Cardiac muscle cell (in vitro differentiated cells and primary cell): ENCODE results near the gene EMILIN2. TPM values are rescaled to one million over a fixed set of nuclear protein-coding genes. Genes with fewer than 3 reads are reported as not detected.
A peak's percentile ranks its signal among the peaks of the same experiment; 100 is the strongest.
"Not testable (repeated sequence)": the region's sequence is repeated elsewhere in the genome, so short reads cannot be mapped to it uniquely, and the experiment has no call there.

Source experiments
- DNase-seq, 2 donors: peaks; one replicate each; pipeline versions ENCODE4 v3.0.0 to v3.0.0-alpha.2; 2010 to 2017; ENCODE audit warnings: low read depth in 1 of 2, low spot score in 1 of 2
- H3K27ac ChIP-seq: fragments of 200-600 bp; sonication (generic); 2 replicates; pipeline ENCODE4 v1.5.1; 2016
- H3K27me3 ChIP-seq: fragments of 200-600 bp; sonication (generic); 2 replicates; pipeline ENCODE4 v1.6.0; 2016; ENCODE audit warnings: control low read depth
- H3K36me3 ChIP-seq: fragments of 200-600 bp; sonication (generic); 2 replicates; pipeline ENCODE4 v1.5.1; 2016; ENCODE audit warnings: control low read depth
- H3K4me1 ChIP-seq: fragments of 200-600 bp; sonication (generic); 2 replicates; pipeline ENCODE4 v1.8.1; 2017; ENCODE audit warnings: low read depth, mild to moderate bottlenecking, mixed run types
- H3K4me3 ChIP-seq: fragments of 200-600 bp; sonication (generic); 2 replicates; pipeline ENCODE4 v1.5.1; 2016; ENCODE audit warnings: mild to moderate bottlenecking
- H3K9me3 ChIP-seq: fragments of 200-600 bp; sonication (generic); 2 replicates; pipeline ENCODE4 v1.5.1; 2017; ENCODE audit warnings: low read depth, mild to moderate bottlenecking, control low read depth
- CTCF ChIP-seq: IDR thresholded peaks from 2 replicates; pipeline ENCODE4 v1.5.1; 2012; ENCODE audit warnings: low read depth, mild to moderate bottlenecking, low read length
- polyA plus RNA-seq: library from polyadenylated mRNA; unstranded; fragments of >200 nt; fragmentation: Nextera tagmentation; extraction: Ambion mirVana; gene quantifications from 2 replicates; pipeline ENCODE4 v1.2.1, GENCODE V29; 2016
- total RNA-seq: library from RNA; depleted of rRNA; stranded (reverse); fragments of >200 nt; gene quantifications from 2 replicates; pipeline ENCODE4 v1.2.3, GENCODE V29; 2016

The EMILIN2 gene
- total RNA-seq (75.9 and 134 TPM in 2 replicates), polyA plus RNA-seq (96.8 and 116 TPM in 2 replicates)

GRCh38 chr18:2846636-2847316 is at the start of gene EMILIN2:
EMILIN2 (plus strand) TSS chr18:2847006; CDS start chr18:2847189, 183 bp downstream.
- no peak for TF ChIP-seq CTCF
- no peaks in the 10 kb centered on the region for H3K36me3 ChIP-seq
- no peaks in the 10 kb centered on the region for H3K27me3 ChIP-seq
- no peaks in the 10 kb centered on the region for H3K9me3 ChIP-seq
- peak within 1 kb of the TSS; percentile 71 for H3K4me3 ChIP-seq
- DNase-seq: peak; percentile 73 to 78
- peaks cover 17% of the 10 kb centered on the region for H3K4me1 ChIP-seq
- peak within 1 kb of the TSS; percentile 94 for H3K27ac ChIP-seq

- Histone ChIP-seq H3K36me3 (peaks cover 30% of the 10 kb centered on the region), H3K27me3 (no peaks in the 10 kb centered on the region)
Observed at GRCh38 chr18:2797951-2798350, 48.9 kb upstream of the EMILIN2 start.

DNA sequence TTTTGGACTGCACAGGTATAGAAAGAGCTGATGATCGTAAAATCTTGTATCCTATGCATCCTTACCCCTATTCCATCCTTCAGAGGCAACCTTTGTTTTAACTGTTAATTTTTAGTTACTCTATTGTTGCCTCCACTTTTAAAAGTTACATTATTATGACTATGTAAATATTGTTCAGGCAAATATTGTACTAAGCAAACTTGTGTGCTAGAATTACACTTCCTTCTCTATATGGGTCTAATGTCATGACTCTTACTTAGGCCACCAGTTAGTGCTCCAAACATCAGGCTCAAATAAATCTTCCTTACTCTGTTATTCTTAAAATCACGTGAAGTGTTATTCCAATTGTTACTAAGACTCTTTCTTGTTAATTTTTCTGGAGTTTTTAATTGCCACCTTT is 47.4 kb upstream of the EMILIN2 start:
- H3K36me3 ChIP-seq: peaks cover 34% of the 10 kb centered on the region
- H3K27me3 ChIP-seq: no peaks in the 10 kb centered on the region
- peak overlapping the region; percentile 8 for H3K27ac ChIP-seq

More at GRCh38 chr18:2797951-2798350, 48.9 kb upstream of the EMILIN2 start:
- Histone ChIP-seq H3K27ac (no peak overlapping the region), H3K4me1 (no peaks in the 10 kb centered on the region), H3K4me3 (no peak overlapping the region), H3K9me3 (no peaks in the 10 kb centered on the region)
- DNase-seq: no peak
- no peak for TF ChIP-seq CTCF

GRCh38 chr18:2805970-2806943 is 40.5 kb upstream of the EMILIN2 start:
- Histone ChIP-seq H3K4me1 (no peaks in the 10 kb centered on the region), H3K27me3 (no peaks in the 10 kb centered on the region), H3K27ac (peak overlapping the region; percentile 71), H3K4me3 (no peak overlapping the region), H3K36me3 (peaks cover 9% of the 10 kb centered on the region), H3K9me3 (no peaks in the 10 kb centered on the region)
- TF ChIP-seq CTCF: no peak
- peak in 1 of 2 donors; percentile 27 for DNase-seq

More for the DNA sequence above, 47.4 kb upstream of the EMILIN2 start:
- H3K4me1 ChIP-seq: no peaks in the 10 kb centered on the region
- DNase-seq: no peak
- H3K4me3 ChIP-seq: no peak overlapping the region
- no peaks in the 10 kb centered on the region for H3K9me3 ChIP-seq
- no peak for TF ChIP-seq CTCF

GRCh38 chr18:2808640-2809039 is 38.2 kb upstream of the EMILIN2 start:
- not testable (repeated sequence) for H3K4me3 ChIP-seq, H3K27ac ChIP-seq, DNase-seq, H3K27me3 ChIP-seq, H3K9me3 ChIP-seq, H3K4me1 ChIP-seq, H3K36me3 ChIP-seq

- H3K4me1 ChIP-seq, H3K36me3 ChIP-seq, DNase-seq, H3K27me3 ChIP-seq, H3K4me3 ChIP-seq, H3K9me3 ChIP-seq, H3K27ac ChIP-seq: not testable (repeated sequence)
Observed at GRCh38 chr18:2809666-2810183, 37.1 kb upstream of the EMILIN2 start.
